H1 (cell line): ENCODE measurements around the gene BRD7. TPM values are rescaled to one million over a fixed set of nuclear protein-coding genes. Genes with fewer than 3 reads are reported as not detected.

Experiments used
- CTCF ChIA-PET: fragments of 300-600 bp; sonication (Branson Sonifier 250); formaldehyde crosslinking; loops from one replicate; lab custom pipeline; 2021; ENCODE audit not compliant: partially characterized antibody; lab: Charles Lee
- POLR2A ChIA-PET: fragments of 300-600 bp; sonication (Branson Sonifier 250); formaldehyde crosslinking; loops from one replicate; lab custom pipeline; 2021; ENCODE audit warnings: inconsistent platforms; ENCODE audit not compliant: partially characterized antibody; lab: Charles Lee
- DNase-seq, 2 experiments: peaks; one replicate each; pipeline versions ENCODE4 v3.0.0 to v3.0.0-alpha.2; 2010 to 2022; ENCODE audit warnings: low spot score in 2 of 2, low read depth in 1 of 2, mixed read lengths in 1 of 2
- FAIRE-seq: peaks from 2 replicates; lab custom pipeline; 2011; peaks lifted over from hg19 to GRCh38; lab: Jason Lieb, UNC
- H2AFZ ChIP-seq: 2 replicates; pipeline ENCODE4 v1.8.1; 2012; ENCODE audit warnings: low read length, inconsistent platforms
- H2AK5ac ChIP-seq: 2 replicates; pipeline ENCODE4 v1.6.1; 2013; ENCODE audit warnings: low read depth, low read length
- H2BK120ac ChIP-seq: replicated peaks from 2 replicates; pipeline ENCODE3; 2013; ENCODE audit warnings: low read depth, low read length, inconsistent platforms
- H2BK12ac ChIP-seq: 2 replicates; pipeline ENCODE4 v1.6.1; 2013; ENCODE audit warnings: low read depth, low read length
- H2BK15ac ChIP-seq: 2 replicates; pipeline ENCODE4 v1.6.1; 2013; ENCODE audit warnings: low read length
- H2BK20ac ChIP-seq: 2 replicates; pipeline ENCODE4 v1.6.1; 2013; ENCODE audit warnings: low read length
- H2BK5ac ChIP-seq: 2 replicates; pipeline ENCODE4 v1.6.1; 2013; ENCODE audit warnings: low read depth, low read length
- H3K14ac ChIP-seq: 2 replicates; pipeline ENCODE4 v1.6.1; 2013; ENCODE audit warnings: inconsistent platforms; ENCODE audit not compliant: insufficient read length
- H3K18ac ChIP-seq: 2 replicates; pipeline ENCODE4 v1.6.1; 2013; ENCODE audit warnings: low read length; ENCODE audit errors: extremely low read depth
- H3K23ac ChIP-seq: 2 replicates; pipeline ENCODE4 v1.6.1; 2013; ENCODE audit warnings: inconsistent platforms; ENCODE audit not compliant: insufficient read length
- H3K23me2 ChIP-seq: 2 replicates; pipeline ENCODE4 v1.6.1; 2013; ENCODE audit warnings: low read depth, low read length
- H3K27ac ChIP-seq: 2 replicates; pipeline ENCODE4 v1.6.1; 2011; ENCODE audit warnings: low read depth, low read length, inconsistent platforms
- H3K27me3 ChIP-seq, 4 experiments: replicated peaks in 1 of 4; 1 replicate in 1 of 4; 2 replicates in 3 of 4; pipeline versions ENCODE4 v1.6.1 to v1.8.1; 2011 to 2013; ENCODE audit warnings: low read length in 3 of 4, mild to moderate bottlenecking in 3 of 4, inconsistent platforms in 2 of 4, mixed read lengths in 2 of 4, moderate library complexity in 1 of 4; ENCODE audit not compliant: control insufficient read depth in 3 of 4, insufficient read depth in 3 of 4; ENCODE audit errors: extremely low read depth in 1 of 4
- H3K36me3 ChIP-seq, 4 experiments: 2 replicates each; pipeline versions ENCODE4 v1.6.1 to v1.8.1; 2011 to 2013; ENCODE audit warnings: mild to moderate bottlenecking in 4 of 4, low read length in 3 of 4, moderate library complexity in 2 of 4, control low read depth in 1 of 4, inconsistent platforms in 1 of 4; ENCODE audit not compliant: insufficient read depth in 4 of 4, control insufficient read depth in 2 of 4
- H3K4ac ChIP-seq: replicated peaks from 2 replicates; pipeline ENCODE3; 2013; ENCODE audit warnings: low read length, low read depth, mixed read lengths, inconsistent platforms; ENCODE audit not compliant: insufficient read length
- H3K4me1 ChIP-seq, 4 experiments: replicated peaks in 1 of 4; 1 replicate in 1 of 4; 2 replicates in 3 of 4; pipeline versions ENCODE4 v1.6.1 to v1.8.1; 2011 to 2013; ENCODE audit warnings: low read length in 3 of 4, inconsistent platforms in 2 of 4, mixed read lengths in 1 of 4; ENCODE audit not compliant: insufficient read depth in 4 of 4, control insufficient read depth in 3 of 4
- H3K4me2 ChIP-seq, 2 experiments: 2 replicates each; pipeline versions ENCODE4 v1.6.1 to v1.8.1; 2011 to 2013; ENCODE audit warnings: low read depth in 2 of 2, low read length in 2 of 2, control low read depth in 1 of 2, inconsistent platforms in 1 of 2, mild to moderate bottlenecking in 1 of 2; ENCODE audit not compliant: insufficient read depth in 1 of 2
- H3K4me3 ChIP-seq, 4 experiments: fragments of 200-600, 300-600 bp in 1 of 4; sonication (generic), shearing (Covaris generic), sonication (Bioruptor Twin) in 1 of 4; 2 replicates each; pipeline versions ENCODE4 v1.5.1 to v1.8.1; 2011 to 2016; ENCODE audit warnings: low read length in 4 of 4, low read depth in 3 of 4, control low read depth in 2 of 4, inconsistent platforms in 2 of 4, mild to moderate bottlenecking in 2 of 4, mixed read lengths in 1 of 4, moderate library complexity in 1 of 4; ENCODE audit not compliant: insufficient read depth in 2 of 4; ENCODE audit errors: extremely low read depth in 1 of 4
- H3K56ac ChIP-seq: replicated peaks from 2 replicates; pipeline ENCODE3; 2013; ENCODE audit warnings: low read depth, mild to moderate bottlenecking, mixed read lengths, low read length, inconsistent platforms; ENCODE audit not compliant: insufficient read length
- H3K79me1 ChIP-seq: 2 replicates; pipeline ENCODE4 v1.6.1; 2013; ENCODE audit warnings: low read depth, low read length, control low read depth
- H3K79me2 ChIP-seq, 2 experiments: 2 replicates each; pipeline versions ENCODE4 v1.6.1 to v1.8.1; 2012 to 2013; ENCODE audit warnings: low read length in 2 of 2, mild to moderate bottlenecking in 2 of 2, inconsistent platforms in 1 of 2; ENCODE audit not compliant: insufficient read depth in 2 of 2, control insufficient read depth in 1 of 2
- H3K9ac ChIP-seq, 4 experiments: replicated peaks in 1 of 4; 1 replicate in 1 of 4; 2 replicates in 3 of 4; pipeline versions ENCODE4 v1.6.1 to v1.8.1; 2011 to 2013; ENCODE audit warnings: low read depth in 3 of 4, low read length in 3 of 4, control low read depth in 2 of 4, mild to moderate bottlenecking in 2 of 4, moderate library complexity in 2 of 4, inconsistent platforms in 1 of 4; ENCODE audit errors: extremely low read depth in 1 of 4
- H3K9me3 ChIP-seq, 2 experiments: 2 replicates each; pipeline versions ENCODE4 v1.6.1 to v1.8.1; 2012 to 2013; ENCODE audit warnings: mild to moderate bottlenecking in 2 of 2, moderate library complexity in 2 of 2, control low read depth in 1 of 2, inconsistent platforms in 1 of 2, low read depth in 1 of 2, low read length in 1 of 2, mixed read lengths in 1 of 2; ENCODE audit not compliant: insufficient read depth in 2 of 2
- H4K20me1 ChIP-seq, 2 experiments: replicated peaks in 1 of 2; 2 replicates each; pipeline versions ENCODE3 to v1.8.1; 2011 to 2013; ENCODE audit warnings: inconsistent platforms in 2 of 2, low read length in 2 of 2, mild to moderate bottlenecking in 1 of 2; ENCODE audit not compliant: insufficient read depth in 2 of 2, control insufficient read depth in 1 of 2
- H4K5ac ChIP-seq: 2 replicates; pipeline ENCODE4 v1.6.1; 2013; ENCODE audit warnings: low read length, low read depth, mixed read lengths, inconsistent platforms; ENCODE audit not compliant: insufficient read length
- H4K8ac ChIP-seq: 2 replicates; pipeline ENCODE4 v1.8.0; 2013; ENCODE audit warnings: mild to moderate bottlenecking, moderate library complexity, low read length, inconsistent platforms; ENCODE audit not compliant: insufficient read depth; ENCODE audit errors: extremely low read depth
- H4K91ac ChIP-seq: replicated peaks from 2 replicates; pipeline ENCODE3; 2013; ENCODE audit warnings: low read length, mixed read lengths, inconsistent platforms; ENCODE audit not compliant: insufficient read length
- CHD1 ChIP-seq: IDR thresholded peaks from 2 replicates; pipeline ENCODE4 v1.6.1; 2012; ENCODE audit warnings: low read depth, low read length, improper control_type of control experiment
- PHF8 ChIP-seq: fragments of 200-600 bp; sonication (generic); conservative IDR thresholded peaks from 2 replicates; pipeline ENCODE4 v1.7.1; 2012; ENCODE audit warnings: low read depth, mild to moderate bottlenecking, inconsistent platforms, low read length, moderate library complexity
- POLR2AphosphoS5 ChIP-seq: IDR thresholded peaks from 2 replicates; pipeline ENCODE4 v1.6.1; 2011; ENCODE audit warnings: low read depth, low read length
- RXRA ChIP-seq: IDR thresholded peaks from 2 replicates; pipeline ENCODE4 v1.6.1; 2011; ENCODE audit warnings: low read depth, mild to moderate bottlenecking, low read length, moderate library complexity; ENCODE audit not compliant: insufficient read depth
- SP2 ChIP-seq: IDR thresholded peaks from 2 replicates; pipeline ENCODE4 v1.6.1; 2012; ENCODE audit warnings: mild to moderate bottlenecking, low read length, inconsistent platforms
- SP4 ChIP-seq: IDR thresholded peaks from 2 replicates; pipeline ENCODE4 v1.6.1; 2012; ENCODE audit warnings: low read length, inconsistent platforms
- TBP ChIP-seq: IDR thresholded peaks from 2 replicates; pipeline ENCODE4 v1.6.1; 2011; ENCODE audit warnings: low read depth, low read length, improper control_type of control experiment
- TEAD4 ChIP-seq: IDR thresholded peaks from 2 replicates; pipeline ENCODE4 v1.6.1; 2012; ENCODE audit warnings: low read depth, low read length, inconsistent platforms, mixed read lengths
- WGBS, 2 experiments: shearing (Covaris generic) in 1 of 2; methylation state at CpG; one replicate each; pipeline versions ENCODE4 v1.1.6 to v1.1.7; 2013 to 2015; ENCODE audit warnings: low lambda C conversion rate in 2 of 2, mixed read lengths in 2 of 2, inconsistent platforms in 1 of 2, low coverage in 1 of 2, missing lambda C conversion rate in 1 of 2; ENCODE audit not compliant: insufficient replicate concordance in 2 of 2, insufficient coverage in 1 of 2, insufficient read length in 1 of 2; ENCODE audit errors: extremely low coverage in 1 of 2, missing lambda C conversion rate in 1 of 2; 5-methylcytosine and 5-hydroxymethylcytosine counted together
- polyA plus RNA-seq, 7 experiments: library from polyadenylated mRNA; depleted of rRNA in 3 of 7; stranded (reverse) in 5 of 7; unstranded in 2 of 7; fragments of >200 nt in 5 of 7; fragments of 200-250 nt in 2 of 7; gene quantifications; 1 replicate in 5 of 7; 2 replicates in 1 of 7; 4 replicates in 1 of 7; pipeline versions ENCODE4 v1.2.1 to v1.2.3, GENCODE V29; 2011 to 2013; ENCODE audit warnings: missing spikeins in 2 of 7, mixed read lengths in 2 of 7
- total RNA-seq: library from RNA; stranded (reverse); fragmentation: NEBNext Ultra II Directional; extraction: Animal tissue kit (Norgen Biotek cat#: 25700); gene quantifications from 2 replicates; pipeline ENCODE4 v1.2.1, GENCODE V29; 2021
- TF ChIP-seq, protein P1 (sequence below), 3 experiments: IDR thresholded peaks; 1 replicate in 2 of 3; 2 replicates in 1 of 3; pipeline versions ENCODE4 v1.5.1 to v1.6.1; 2011; ENCODE audit warnings: low read length in 3 of 3, mild to moderate bottlenecking in 3 of 3, inconsistent platforms in 2 of 3, low read depth in 1 of 3, moderate library complexity in 1 of 3; ENCODE audit not compliant: insufficient read depth in 1 of 3; ENCODE audit errors: control extremely low read depth in 1 of 3
- TF ChIP-seq, protein P2 (sequence below): IDR thresholded peaks from 2 replicates; pipeline ENCODE4 v1.6.1; 2012; ENCODE audit warnings: inconsistent platforms

The BRD7 gene
- total and polyA plus RNA-seq, 2 of the 8 experiments (the other 6 are each of a cell fraction or from before 2014, with no cell fraction given) = 42.5 to 120 TPM

DNA sequence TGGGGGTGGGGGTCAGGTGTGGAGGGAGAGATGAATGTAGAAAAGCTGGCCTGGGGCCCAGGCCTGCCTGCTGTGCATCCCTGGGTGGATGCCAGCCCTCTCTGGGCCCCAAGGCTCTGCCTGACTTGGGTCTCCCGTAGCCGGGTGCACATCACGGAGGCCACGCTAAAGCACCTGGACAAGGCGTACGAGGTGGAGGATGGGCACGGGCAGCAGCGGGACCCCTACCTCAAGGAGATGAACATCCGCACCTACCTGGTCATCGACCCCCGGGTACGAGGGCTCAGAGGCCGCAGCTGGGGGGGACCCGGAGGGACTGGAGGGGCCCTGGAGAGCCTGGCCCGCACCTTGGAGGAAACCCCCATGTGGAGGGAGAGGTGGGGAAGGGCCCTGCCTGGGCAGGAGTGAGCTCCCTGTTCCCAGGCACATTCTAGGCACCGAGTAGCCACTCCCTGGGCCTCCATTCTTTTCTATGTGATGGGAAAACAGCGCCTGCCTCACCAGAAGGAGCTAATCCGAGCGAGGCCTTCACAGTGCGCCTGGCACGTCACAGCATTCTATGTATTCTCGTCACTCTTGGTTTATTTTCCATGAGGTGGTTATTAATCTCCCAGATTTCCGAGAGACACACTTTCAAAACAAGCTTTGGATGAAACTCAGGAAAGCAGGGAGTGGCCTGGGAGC lies 67.7 kb downstream of the BRD7 start:
- Histone ChIP-seq H3K23me2 (no peaks in the 10 kb centered on the region), H2AFZ (no peak overlapping the region), H2BK120ac (no peak overlapping the region), H3K4ac (no peak overlapping the region), H4K20me1 (no peaks in the 10 kb centered on the region), H3K14ac (no peak overlapping the region), H3K4me2 (no peak overlapping the region), H3K9ac (no peak overlapping the region), H2AK5ac (no peak overlapping the region), H3K79me2 (no peaks in the 10 kb centered on the region), H3K4me3 (no peak overlapping the region), H2BK5ac (no peak overlapping the region), H3K36me3 (no peaks in the 10 kb centered on the region), H4K91ac (no peak overlapping the region), H3K23ac (no peak overlapping the region), H2BK15ac (no peak overlapping the region), H3K27ac (no peak overlapping the region; the same call in 1 of the 2 replicates), H2BK12ac (no peak overlapping the region), H3K18ac (no peak overlapping the region), H3K79me1 (no peaks in the 10 kb centered on the region), H3K27me3 (no peaks in the 10 kb centered on the region), H3K9me3 (no peaks in the 10 kb centered on the region), H2BK20ac (no peak overlapping the region), H4K8ac (no peak overlapping the region; the same call in 1 of the 2 replicates), H3K4me1 (peaks cover 0 to 3% (median 0%) of the 10 kb centered on the region in 4 experiments; a peak in 1 of 7 replicates), H4K5ac (no peak overlapping the region), H3K56ac (no peak overlapping the region)
- DNase-seq = no peak
- CTCF ChIA-PET = interaction anchor here (0.7 to 1.7 kb wide), 5 partner anchors 8 to 56 kb away, joined by 3 to 4 read pairs (median 3); no protein-coding TSS in a partner anchor
- POLR2A ChIA-PET = no interaction called here
- WGBS, 2 experiments = 94% methylated on average over 23 of the region's 23 CpGs; no CpG with 5 or more reads in 1 of the 2 experiments
- FAIRE-seq = no peak
- TF ChIP-seq, protein P1, sequence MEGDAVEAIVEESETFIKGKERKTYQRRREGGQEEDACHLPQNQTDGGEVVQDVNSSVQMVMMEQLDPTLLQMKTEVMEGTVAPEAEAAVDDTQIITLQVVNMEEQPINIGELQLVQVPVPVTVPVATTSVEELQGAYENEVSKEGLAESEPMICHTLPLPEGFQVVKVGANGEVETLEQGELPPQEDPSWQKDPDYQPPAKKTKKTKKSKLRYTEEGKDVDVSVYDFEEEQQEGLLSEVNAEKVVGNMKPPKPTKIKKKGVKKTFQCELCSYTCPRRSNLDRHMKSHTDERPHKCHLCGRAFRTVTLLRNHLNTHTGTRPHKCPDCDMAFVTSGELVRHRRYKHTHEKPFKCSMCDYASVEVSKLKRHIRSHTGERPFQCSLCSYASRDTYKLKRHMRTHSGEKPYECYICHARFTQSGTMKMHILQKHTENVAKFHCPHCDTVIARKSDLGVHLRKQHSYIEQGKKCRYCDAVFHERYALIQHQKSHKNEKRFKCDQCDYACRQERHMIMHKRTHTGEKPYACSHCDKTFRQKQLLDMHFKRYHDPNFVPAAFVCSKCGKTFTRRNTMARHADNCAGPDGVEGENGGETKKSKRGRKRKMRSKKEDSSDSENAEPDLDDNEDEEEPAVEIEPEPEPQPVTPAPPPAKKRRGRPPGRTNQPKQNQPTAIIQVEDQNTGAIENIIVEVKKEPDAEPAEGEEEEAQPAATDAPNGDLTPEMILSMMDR (IDR thresholded peaks at IDR 0.05; ENCODE audit: control extremely low read depth in 1 of 3, insufficient read depth in 1 of 3, low read depth in 1 of 3, low read length in 3 of 3) = no peak
- TF ChIP-seq SP4 (no peak), RXRA (no peak), TEAD4 (no peak), CHD1 (no peak), PHF8 (no peak), SP2 (no peak), TBP (no peak), POLR2AphosphoS5 (no peak)
- TF ChIP-seq, protein P2, sequence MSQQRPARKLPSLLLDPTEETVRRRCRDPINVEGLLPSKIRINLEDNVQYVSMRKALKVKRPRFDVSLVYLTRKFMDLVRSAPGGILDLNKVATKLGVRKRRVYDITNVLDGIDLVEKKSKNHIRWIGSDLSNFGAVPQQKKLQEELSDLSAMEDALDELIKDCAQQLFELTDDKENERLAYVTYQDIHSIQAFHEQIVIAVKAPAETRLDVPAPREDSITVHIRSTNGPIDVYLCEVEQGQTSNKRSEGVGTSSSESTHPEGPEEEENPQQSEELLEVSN = no peak
